Measurements from ENCODE around the gene THOC2.

THOC2 gene

DNA sequence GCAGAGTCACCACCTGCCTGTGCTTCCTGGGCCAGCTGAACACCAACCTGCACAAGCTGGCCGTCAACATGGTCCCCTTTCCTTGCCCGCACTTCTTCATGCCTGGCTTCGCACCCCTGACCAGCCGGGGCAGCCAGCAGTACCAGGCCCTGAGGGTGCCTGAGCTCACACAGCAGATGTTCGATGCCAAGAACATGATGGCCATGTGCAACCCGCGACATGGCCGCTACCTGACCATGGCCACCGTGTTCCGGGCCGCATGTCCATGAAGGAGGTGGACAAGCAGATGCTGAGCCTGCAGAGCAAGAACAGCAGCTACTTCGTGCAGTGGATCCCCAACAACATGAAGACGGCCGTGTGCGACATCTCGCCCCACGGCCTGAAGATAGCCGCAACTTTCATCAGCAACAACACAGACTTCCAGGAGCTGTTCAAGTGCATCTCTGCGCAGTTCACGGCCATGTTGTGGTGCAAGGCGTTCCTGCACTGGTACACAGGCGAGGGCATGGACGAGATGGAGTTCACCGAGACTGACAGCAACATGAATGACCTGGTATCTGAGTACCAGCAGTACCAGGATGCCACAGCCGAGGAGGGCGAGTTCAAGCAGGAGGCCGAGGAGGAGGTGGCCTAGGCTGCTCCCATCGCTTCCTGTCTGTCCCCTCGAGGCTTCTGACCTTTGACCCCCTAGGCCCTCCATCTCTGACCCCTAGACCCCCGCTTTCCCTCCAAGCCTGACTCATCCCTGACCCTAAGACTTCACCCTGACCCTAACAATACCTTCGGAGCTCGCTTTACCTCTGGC lies 170.3 kb downstream of the THOC2 start:
- DNase-seq, result no peak

DNA sequence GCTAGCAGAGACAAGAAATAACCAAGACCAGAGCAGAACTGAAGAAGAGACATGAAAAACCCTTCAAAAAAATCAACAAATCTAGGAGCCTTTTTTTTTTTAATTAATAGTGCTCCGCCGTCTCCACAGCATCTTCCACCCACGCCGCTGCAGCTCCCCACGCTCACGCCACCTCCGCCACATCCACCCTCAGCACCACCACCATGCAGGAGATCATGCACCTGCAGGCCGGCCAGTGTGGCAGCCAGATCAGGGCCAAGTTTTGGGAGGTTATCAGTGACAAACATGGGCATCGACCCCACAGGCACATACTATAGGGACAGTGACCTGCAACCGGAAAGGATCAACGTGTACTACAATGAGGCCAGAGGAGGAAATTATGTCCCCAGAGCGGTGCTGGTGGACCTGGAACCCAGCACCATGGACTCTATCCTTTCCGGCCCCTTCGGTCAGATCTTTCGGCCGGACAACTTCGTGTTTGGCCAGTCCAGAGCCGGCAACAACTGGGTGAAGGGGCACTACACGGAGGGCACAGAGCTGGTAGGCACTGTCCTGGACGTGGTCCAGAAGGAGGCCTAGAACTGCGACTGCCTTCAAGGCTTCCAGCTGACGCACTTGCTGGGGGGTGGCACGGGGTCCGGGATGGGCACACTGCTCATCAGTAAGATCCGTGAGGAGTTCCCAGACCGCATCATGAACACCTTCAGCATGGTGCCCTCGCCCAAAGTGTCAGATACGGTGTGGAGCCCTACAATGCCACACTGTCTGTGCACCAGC lies 171.2 kb downstream of the THOC2 start:
- no peak for DNase-seq

DNA sequence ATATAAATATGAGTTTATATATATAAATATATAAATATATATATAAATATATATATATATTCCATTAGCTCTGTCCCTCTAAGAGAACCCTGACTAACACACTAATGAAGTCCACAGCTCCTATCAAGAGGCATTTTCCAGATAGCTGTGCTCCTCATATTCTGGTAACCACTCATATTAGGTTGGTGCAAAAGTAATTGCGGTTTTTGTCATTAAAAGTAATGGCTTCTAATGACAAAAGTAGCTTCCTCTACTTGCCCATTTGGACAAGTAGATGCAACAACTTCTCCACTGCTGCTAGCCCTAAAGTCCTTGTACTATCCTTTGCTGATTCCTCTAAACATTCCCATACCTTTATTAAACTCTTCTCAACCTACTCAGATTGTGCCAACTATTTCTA lies 182.0 kb downstream of the THOC2 start:
- DNase-seq, result no peak

Data from CD4-positive, alpha-beta T cell treated with Interferon alpha-2 for 1 hour (primary cell).